ENCODE measurements around the gene CCR5AS.

The CCR5AS gene

GRCh38 chr3:46359733-46360493 lies 47.0 kb downstream of the CCR5AS start:
- no peak for TF ChIP-seq SUZ12 (IDR thresholded peaks at IDR 0.05; ENCODE audit: extremely low read depth, insufficient read depth, insufficient read length)
- no peak for TF ChIP-seq YY1 (IDR thresholded peaks at IDR 0.05; ENCODE audit: insufficient read depth, insufficient read length)
- no peaks in the 10 kb centered on the region for H3K36me3 ChIP-seq (ENCODE audit: insufficient read depth, insufficient read length, low read length)
- H3K9ac ChIP-seq (ENCODE audit: insufficient read length, low read depth), result no peak overlapping the region
- DNase-seq (ENCODE audit: low read depth, low spot score), result no peak
- no peaks in the 10 kb centered on the region for H3K4me1 ChIP-seq (ENCODE audit: insufficient read depth, insufficient read length)
- H3K9me3 ChIP-seq (ENCODE audit: insufficient read depth, low read length), result no peaks in the 10 kb centered on the region
- H3K4me3 ChIP-seq (ENCODE audit: insufficient read length, low read depth), result no peak overlapping the region
- no peaks in the 10 kb centered on the region for H3K27me3 ChIP-seq (ENCODE audit: insufficient read depth, insufficient read length)

DNA sequence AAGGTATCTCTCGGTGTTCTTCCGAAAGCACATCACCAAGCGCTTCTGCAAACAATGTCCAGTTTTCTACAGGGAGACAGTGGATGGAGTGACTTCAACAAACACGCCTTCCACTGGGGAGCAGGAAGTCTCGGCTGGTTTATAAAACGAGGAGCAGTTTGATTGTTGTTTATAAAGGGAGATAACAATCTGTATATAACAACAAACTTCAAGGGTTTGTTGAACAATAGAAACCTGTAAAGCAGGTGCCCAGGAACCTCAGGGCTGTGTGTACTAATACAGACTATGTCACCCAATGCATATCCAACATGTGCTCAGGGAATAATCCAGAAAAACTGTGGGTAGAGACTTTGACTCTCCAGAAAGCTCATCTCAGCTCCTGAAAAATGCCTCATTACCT lies 48.4 kb downstream of the CCR5AS start:
- Histone ChIP-seq H3K9me3 (ENCODE audit: insufficient read depth, low read length) (no peaks in the 10 kb centered on the region), H3K4me1 (ENCODE audit: insufficient read depth, insufficient read length) (no peaks in the 10 kb centered on the region), H3K4me3 (ENCODE audit: insufficient read length, low read depth) (no peak overlapping the region), H3K9ac (ENCODE audit: insufficient read length, low read depth) (no peak overlapping the region), H3K27me3 (ENCODE audit: insufficient read depth, insufficient read length) (no peaks in the 10 kb centered on the region), H3K36me3 (ENCODE audit: insufficient read depth, insufficient read length, low read length) (no peaks in the 10 kb centered on the region)
- TF ChIP-seq ZNF274 (IDR thresholded peaks at IDR 0.05; ENCODE audit: low read depth, low read length), result no peak
- no peak for TF ChIP-seq SUZ12 (IDR thresholded peaks at IDR 0.05; ENCODE audit: extremely low read depth, insufficient read depth, insufficient read length)
- no peak for TF ChIP-seq YY1 (IDR thresholded peaks at IDR 0.05; ENCODE audit: insufficient read depth, insufficient read length)
- no peak for DNase-seq (ENCODE audit: low read depth, low spot score)

- no peaks in the 10 kb centered on the region for H3K4me1 ChIP-seq (ENCODE audit: insufficient read depth, insufficient read length)
- no peaks in the 10 kb centered on the region for H3K36me3 ChIP-seq (ENCODE audit: insufficient read depth, insufficient read length, low read length)
- DNase-seq (ENCODE audit: low read depth, low spot score), result no peak
- H3K9ac ChIP-seq (ENCODE audit: insufficient read length, low read depth), result no peak overlapping the region
- H3K4me3 ChIP-seq (ENCODE audit: insufficient read length, low read depth), result no peak overlapping the region
- no peaks in the 10 kb centered on the region for H3K9me3 ChIP-seq (ENCODE audit: insufficient read depth, low read length)
- no peak for TF ChIP-seq SUZ12 (IDR thresholded peaks at IDR 0.05; ENCODE audit: extremely low read depth, insufficient read depth, insufficient read length)
- no peak for TF ChIP-seq ZNF274 (IDR thresholded peaks at IDR 0.05; ENCODE audit: low read depth, low read length)
- no peak for TF ChIP-seq YY1 (IDR thresholded peaks at IDR 0.05; ENCODE audit: insufficient read depth, insufficient read length)
- no peaks in the 10 kb centered on the region for H3K27me3 ChIP-seq (ENCODE audit: insufficient read depth, insufficient read length)
Observed at GRCh38 chr3:46356909-46357308, 50.0 kb downstream of the CCR5AS start.

DNA sequence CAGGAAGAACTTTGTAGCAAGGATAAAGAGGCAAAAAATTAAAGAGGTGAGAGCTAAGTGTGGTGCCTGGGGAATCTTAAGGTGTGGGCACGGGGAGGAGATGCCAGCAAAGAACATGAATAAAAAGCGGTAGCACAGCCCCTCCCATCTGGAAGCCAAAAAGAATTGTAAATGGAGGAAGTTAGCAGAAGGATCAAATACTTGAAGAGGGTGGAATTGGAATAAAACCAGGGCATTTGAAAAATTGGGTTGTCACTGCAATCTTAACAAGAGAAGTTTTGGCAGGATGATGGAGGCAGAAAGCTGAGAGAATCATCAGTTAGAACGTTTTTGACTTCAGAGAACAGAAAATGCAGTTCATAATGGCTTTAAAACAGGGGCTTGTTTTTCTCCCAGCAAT lies 50.6 kb downstream of the CCR5AS start:
- H3K27me3 ChIP-seq (ENCODE audit: insufficient read depth, insufficient read length), result no peaks in the 10 kb centered on the region
- no peak for DNase-seq (ENCODE audit: low read depth, low spot score)

DNA sequence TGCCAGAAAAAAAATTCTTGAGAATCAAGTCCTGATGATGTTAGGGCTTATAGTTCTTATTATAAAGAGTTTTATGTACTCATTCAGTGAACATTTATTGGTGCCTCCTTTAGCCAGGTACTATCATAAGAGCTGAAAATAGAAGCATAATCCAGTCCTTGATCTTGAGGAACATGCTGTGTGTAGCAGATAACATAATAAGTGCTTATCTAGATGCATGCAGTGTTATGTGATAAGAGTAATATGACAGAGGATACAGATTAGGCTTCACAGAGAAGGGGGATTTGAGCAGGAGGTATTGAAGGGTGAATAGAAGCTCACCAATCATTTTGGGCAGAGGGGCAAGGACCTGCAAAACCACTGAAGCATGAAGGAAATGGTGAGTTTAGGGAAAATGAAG lies 51.9 kb downstream of the CCR5AS start:
- H3K4me1 ChIP-seq (ENCODE audit: insufficient read depth, insufficient read length), result no peaks in the 10 kb centered on the region
- no peaks in the 10 kb centered on the region for H3K9me3 ChIP-seq (ENCODE audit: insufficient read depth, low read length)
- no peak for DNase-seq (ENCODE audit: low read depth, low spot score)
- no peaks in the 10 kb centered on the region for H3K27me3 ChIP-seq (ENCODE audit: insufficient read depth, insufficient read length)
- no peak overlapping the region for H3K9ac ChIP-seq (ENCODE audit: insufficient read length, low read depth)
- no peaks in the 10 kb centered on the region for H3K36me3 ChIP-seq (ENCODE audit: insufficient read depth, insufficient read length, low read length)
- H3K4me3 ChIP-seq (ENCODE audit: insufficient read length, low read depth), result no peak overlapping the region
- no peak for TF ChIP-seq SUZ12 (IDR thresholded peaks at IDR 0.05; ENCODE audit: extremely low read depth, insufficient read depth, insufficient read length)
- no peak for TF ChIP-seq YY1 (IDR thresholded peaks at IDR 0.05; ENCODE audit: insufficient read depth, insufficient read length)
- TF ChIP-seq ZNF274 (IDR thresholded peaks at IDR 0.05; ENCODE audit: low read depth, low read length), result no peak

More for the DNA sequence above, 50.6 kb downstream of the CCR5AS start:
- no peaks in the 10 kb centered on the region for H3K36me3 ChIP-seq (ENCODE audit: insufficient read depth, insufficient read length, low read length)
- H3K9ac ChIP-seq (ENCODE audit: insufficient read length, low read depth), result no peak overlapping the region
- H3K4me1 ChIP-seq (ENCODE audit: insufficient read depth, insufficient read length), result no peaks in the 10 kb centered on the region
- H3K4me3 ChIP-seq (ENCODE audit: insufficient read length, low read depth), result no peak overlapping the region
- TF ChIP-seq ZNF274 (IDR thresholded peaks at IDR 0.05; ENCODE audit: low read depth, low read length) (no peak), YY1 (IDR thresholded peaks at IDR 0.05; ENCODE audit: insufficient read depth, insufficient read length) (no peak), SUZ12 (IDR thresholded peaks at IDR 0.05; ENCODE audit: extremely low read depth, insufficient read depth, insufficient read length) (no peak)
- no peaks in the 10 kb centered on the region for H3K9me3 ChIP-seq (ENCODE audit: insufficient read depth, low read length)

DNA sequence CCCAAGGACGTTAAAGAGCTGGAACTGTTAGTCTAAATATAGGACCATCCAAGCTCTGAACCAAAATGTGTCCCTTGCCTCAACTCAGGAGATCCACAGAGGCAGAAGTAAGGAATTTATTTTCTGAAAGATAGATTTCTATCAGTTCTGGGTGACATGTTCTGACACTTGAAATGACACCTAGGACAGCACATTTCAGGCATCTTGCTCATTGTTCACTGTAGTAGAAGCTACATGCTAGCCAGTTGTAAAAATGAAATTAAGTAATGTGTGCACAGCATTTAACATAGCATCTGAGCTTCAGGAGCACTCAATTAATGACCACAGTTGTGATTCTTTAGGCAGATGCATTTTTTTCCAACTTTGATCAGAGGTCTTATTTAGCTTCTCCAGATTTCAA lies 52.4 kb downstream of the CCR5AS start:
- TF ChIP-seq YY1 (IDR thresholded peaks at IDR 0.05; ENCODE audit: insufficient read depth, insufficient read length), result no peak
- no peak for TF ChIP-seq ZNF274 (IDR thresholded peaks at IDR 0.05; ENCODE audit: low read depth, low read length)
- TF ChIP-seq SUZ12 (IDR thresholded peaks at IDR 0.05; ENCODE audit: extremely low read depth, insufficient read depth, insufficient read length), result no peak
- Histone ChIP-seq H3K9ac (ENCODE audit: insufficient read length, low read depth) (no peak overlapping the region), H3K36me3 (ENCODE audit: insufficient read depth, insufficient read length, low read length) (no peaks in the 10 kb centered on the region), H3K27me3 (ENCODE audit: insufficient read depth, insufficient read length) (no peaks in the 10 kb centered on the region), H3K9me3 (ENCODE audit: insufficient read depth, low read length) (no peaks in the 10 kb centered on the region), H3K4me1 (ENCODE audit: insufficient read depth, insufficient read length) (no peaks in the 10 kb centered on the region), H3K4me3 (ENCODE audit: insufficient read length, low read depth) (no peak overlapping the region)
- no peak for DNase-seq (ENCODE audit: low read depth, low spot score)

GRCh38 chr3:46353647-46354410 lies 53.0 kb downstream of the CCR5AS start, which contains the start of gene CCR2:
TSS of gene CCR2 (plus strand) at chr3:46354111. CDS start at chr3:46357528, 3,417 bp downstream.
- Histone ChIP-seq H3K9ac (ENCODE audit: insufficient read length, low read depth) (no peak within 1 kb of the TSS), H3K4me1 (ENCODE audit: insufficient read depth, insufficient read length) (no peaks in the 10 kb centered on the region), H3K4me3 (ENCODE audit: insufficient read length, low read depth) (no peak within 1 kb of the TSS), H3K36me3 (ENCODE audit: insufficient read depth, insufficient read length, low read length) (no peaks in the 10 kb centered on the region), H3K9me3 (ENCODE audit: insufficient read depth, low read length) (no peaks in the 10 kb centered on the region), H3K27me3 (ENCODE audit: insufficient read depth, insufficient read length) (no peaks in the 10 kb centered on the region)
- TF ChIP-seq SUZ12 (IDR thresholded peaks at IDR 0.05; ENCODE audit: extremely low read depth, insufficient read depth, insufficient read length), result no peak
- TF ChIP-seq YY1 (IDR thresholded peaks at IDR 0.05; ENCODE audit: insufficient read depth, insufficient read length), result no peak
- no peak for TF ChIP-seq ZNF274 (IDR thresholded peaks at IDR 0.05; ENCODE audit: low read depth, low read length)
- no peak for DNase-seq (ENCODE audit: low read depth, low spot score)
